GM18502 (cell line): ENCODE data around the gene KIAA0753.
"Not testable (repeated sequence)": the region's sequence is repeated elsewhere in the genome, so short reads cannot be mapped to it uniquely, and the experiment has no call there.

ENCODE experiments used
- ATAC-seq: cut with Tn5 transposase; IDR thresholded peaks from one replicate; pipeline ENCODE4 v1.9.1; 2021; ENCODE audit warnings: mild to moderate bottlenecking; ENCODE audit not compliant: unreplicated experiment, poor library complexity

The KIAA0753 gene

GRCh38 chr17:6573982-6574686, 66.4 kb downstream of the KIAA0753 start:
- ATAC-seq = no peak

GRCh38 chr17:6573495-6573894, 67.0 kb downstream of the KIAA0753 start:
- ATAC-seq = not testable (repeated sequence)

- ATAC-seq = no peak
Measured at GRCh38 chr17:6572972-6573370, 67.5 kb downstream of the KIAA0753 start.

GRCh38 chr17:6571452-6571781, 69.1 kb downstream of the KIAA0753 start:
- ATAC-seq = no peak

- no peak for ATAC-seq
Measured at GRCh38 chr17:6570731-6571451, 69.6 kb downstream of the KIAA0753 start.

GRCh38 chr17:6569370-6570285, 70.9 kb downstream of the KIAA0753 start:
- no peak for ATAC-seq

GRCh38 chr17:6568184-6568758, 72.2 kb downstream of the KIAA0753 start:
- ATAC-seq = no peak

- no peak for ATAC-seq
Measured at GRCh38 chr17:6567528-6568183, 72.9 kb downstream of the KIAA0753 start.

- ATAC-seq = no peak
Measured at GRCh38 chr17:6561446-6561845, 79.1 kb downstream of the KIAA0753 start.

GRCh38 chr17:6560496-6560895, 80.0 kb downstream of the KIAA0753 start:
- ATAC-seq = no peak

- ATAC-seq = no peak
Measured at GRCh38 chr17:6559753-6560215, 80.7 kb downstream of the KIAA0753 start.

- no peak for ATAC-seq
Measured at GRCh38 chr17:6558932-6559752, 81.4 kb downstream of the KIAA0753 start.

GRCh38 chr17:6558276-6558675, 82.2 kb downstream of the KIAA0753 start:
- ATAC-seq = no peak

GRCh38 chr17:6557040-6557438, 83.5 kb downstream of the KIAA0753 start:
- no peak for ATAC-seq

GRCh38 chr17:6556121-6557039, 84.1 kb downstream of the KIAA0753 start, which contains the start of gene PITPNM3:
Gene PITPNM3 (minus strand): TSS chr17:6556555. CDS start chr17:6556406, 149 bp downstream.
- no peak for ATAC-seq

GRCh38 chr17:6555331-6556120, 85.0 kb downstream of the KIAA0753 start:
- ATAC-seq = no peak

GRCh38 chr17:6554871-6555330, 85.6 kb downstream of the KIAA0753 start:
- ATAC-seq = no peak
